ENCODE results near the gene OPA1. TPM values are rescaled to one million over a fixed set of nuclear protein-coding genes. Genes with fewer than 3 reads are reported as not detected.

The OPA1 gene
- total and polyA plus RNA-seq, 2 of the 13 experiments (the other 11 are each of a cell fraction or from before 2014, with no cell fraction given) = 26.7 to 78.5 TPM

- TF ChIP-seq ZBTB4 (CRISPR knock-in tag; IDR thresholded peaks at IDR 0.05; ENCODE audit: borderline replicate concordance) (no peak), MTA3 (CRISPR knock-in tag; IDR thresholded peaks at IDR 0.05) (no peak), ZNF253 (CRISPR knock-in tag; IDR thresholded peaks at IDR 0.05; ENCODE audit: borderline replicate concordance) (no peak), ZNF562 (CRISPR knock-in tag; IDR thresholded peaks at IDR 0.05; ENCODE audit: borderline replicate concordance) (no peak), CBX2 (IDR thresholded peaks at IDR 0.05; ENCODE audit: low read depth, low read length) (no peak), CBX2 (CRISPR knock-in tag; IDR thresholded peaks at IDR 0.05; ENCODE audit: low read depth) (no peak), ZNF713 (CRISPR knock-in tag; IDR thresholded peaks at IDR 0.05) (no peak), TBX2 (CRISPR knock-in tag; IDR thresholded peaks at IDR 0.05; ENCODE audit: borderline replicate concordance) (no peak)
Observed at GRCh38 chr3:193708270-193708669, 115.3 kb downstream of the OPA1 start (continued).

- Histone ChIP-seq H3K9me3 (ENCODE audit: low read length) (peaks cover 16% of the 10 kb centered on the region), H3K9ac (ENCODE audit: insufficient read depth, low read depth, low read length) (peak overlapping the region; percentile 77; the same call in 1 of the 2 replicates), H3K27ac (ENCODE audit: extremely low read length, insufficient read depth, low read length) (peak overlapping the region; percentile 86), H3K27me3 (ENCODE audit: control insufficient read depth in 1 of 2, insufficient read depth in 2 of 2, low read length in 2 of 2) (no peaks in the 10 kb centered on the region), H4K20me1 (ENCODE audit: insufficient read depth, low read length) (no peaks in the 10 kb centered on the region), H3K36me3 (replicated peaks in 1 of 2; ENCODE audit: control insufficient read depth in 1 of 2, insufficient read depth in 2 of 2, low read length in 2 of 2) (no peaks in the 10 kb centered on the region), H3K4me2 (ENCODE audit: low read depth, low read length) (peak overlapping the region; percentile 66), H3K79me2 (ENCODE audit: insufficient read depth, low read length) (no peaks in the 10 kb centered on the region), H3K4me1 (ENCODE audit: insufficient read depth, low read length) (peaks cover 54% of the 10 kb centered on the region), H3K4me3 (replicated peaks in 1 of 3; ENCODE audit: insufficient read depth in 1 of 3, low read depth in 2 of 3, low read length in 3 of 3) (no peak overlapping the region), H2AFZ (ENCODE audit: low read length) (no peak overlapping the region)
- no peak for ATAC-seq
- DNase-seq (ENCODE audit: low spot score) = no peak
- ChIA-PET CTCF (ENCODE audit: low intra/inter-chr PET ratio, low total read pairs) (no interaction called here), POLR2A (interaction anchor here (0.8 to 2.8 kb wide), 5 partner anchors 19 to 607 kb away, joined by 3 to 61 read pairs (median 3); no protein-coding TSS in a partner anchor)
- intact Hi-C loops (cut with micrococcal nuclease; ENCODE audit: unreplicated experiment) = loop anchor here (5.0 kb wide), 1 partner anchor 67 kb away; no protein-coding TSS in a partner anchor
- no TSS peak for BruUV-seq (replicated peaks)
- 87% methylated on average over 15 of the region's 18 CpGs for WGBS (ENCODE audit: low lambda C conversion rate)
- FAIRE-seq = peak; percentile 32
- in situ Hi-C loops (cut with HindIII; ENCODE audit: extremely low pct_ligation_motif_present, low pct_unique_long_range_greater_than_20kb) = no loop called here
- TF ChIP-seq, protein P1, sequence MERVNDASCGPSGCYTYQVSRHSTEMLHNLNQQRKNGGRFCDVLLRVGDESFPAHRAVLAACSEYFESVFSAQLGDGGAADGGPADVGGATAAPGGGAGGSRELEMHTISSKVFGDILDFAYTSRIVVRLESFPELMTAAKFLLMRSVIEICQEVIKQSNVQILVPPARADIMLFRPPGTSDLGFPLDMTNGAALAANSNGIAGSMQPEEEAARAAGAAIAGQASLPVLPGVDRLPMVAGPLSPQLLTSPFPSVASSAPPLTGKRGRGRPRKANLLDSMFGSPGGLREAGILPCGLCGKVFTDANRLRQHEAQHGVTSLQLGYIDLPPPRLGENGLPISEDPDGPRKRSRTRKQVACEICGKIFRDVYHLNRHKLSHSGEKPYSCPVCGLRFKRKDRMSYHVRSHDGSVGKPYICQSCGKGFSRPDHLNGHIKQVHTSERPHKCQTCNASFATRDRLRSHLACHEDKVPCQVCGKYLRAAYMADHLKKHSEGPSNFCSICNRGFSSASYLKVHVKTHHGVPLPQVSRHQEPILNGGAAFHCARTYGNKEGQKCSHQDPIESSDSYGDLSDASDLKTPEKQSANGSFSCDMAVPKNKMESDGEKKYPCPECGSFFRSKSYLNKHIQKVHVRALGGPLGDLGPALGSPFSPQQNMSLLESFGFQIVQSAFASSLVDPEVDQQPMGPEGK (CRISPR knock-in tag; IDR thresholded peaks at IDR 0.05) = peak; percentile 45
- TF ChIP-seq ATF4 (CRISPR knock-in tag; IDR thresholded peaks at IDR 0.05) (peak in 1 of 2 experiments; percentile 17; a peak in 1 of 4 replicates), MAX (IDR thresholded peaks at IDR 0.05) (peak; percentile 51; the same call in 1 of the 2 replicates), REPIN1 (CRISPR knock-in tag; IDR thresholded peaks at IDR 0.05; ENCODE audit: borderline replicate concordance, low read depth) (0 out of 2 replicates have a peak, but pooled peaks have one; percentile 20), TOE1 (CRISPR knock-in tag; IDR thresholded peaks at IDR 0.05) (no peak), CEBPG (CRISPR knock-in tag; IDR thresholded peaks at IDR 0.05) (no peak), ZMYM3 (CRISPR knock-in tag; IDR thresholded peaks at IDR 0.05) (peak; percentile 33; the same call in 1 of the 2 replicates), DNMT1 (CRISPR knock-in tag; IDR thresholded peaks at IDR 0.05) (peak; percentile 6; the same call in 1 of the 2 replicates)
Observed at GRCh38 chr3:193710286-193711165, 117.5 kb downstream of the OPA1 start.
